ENCODE results near the gene IARS1. TPM values are rescaled to one million over a fixed set of nuclear protein-coding genes. Genes with fewer than 3 reads are reported as not detected.

IARS1 gene
- 317 and 355 TPM in 2 replicates for total RNA-seq

DNA sequence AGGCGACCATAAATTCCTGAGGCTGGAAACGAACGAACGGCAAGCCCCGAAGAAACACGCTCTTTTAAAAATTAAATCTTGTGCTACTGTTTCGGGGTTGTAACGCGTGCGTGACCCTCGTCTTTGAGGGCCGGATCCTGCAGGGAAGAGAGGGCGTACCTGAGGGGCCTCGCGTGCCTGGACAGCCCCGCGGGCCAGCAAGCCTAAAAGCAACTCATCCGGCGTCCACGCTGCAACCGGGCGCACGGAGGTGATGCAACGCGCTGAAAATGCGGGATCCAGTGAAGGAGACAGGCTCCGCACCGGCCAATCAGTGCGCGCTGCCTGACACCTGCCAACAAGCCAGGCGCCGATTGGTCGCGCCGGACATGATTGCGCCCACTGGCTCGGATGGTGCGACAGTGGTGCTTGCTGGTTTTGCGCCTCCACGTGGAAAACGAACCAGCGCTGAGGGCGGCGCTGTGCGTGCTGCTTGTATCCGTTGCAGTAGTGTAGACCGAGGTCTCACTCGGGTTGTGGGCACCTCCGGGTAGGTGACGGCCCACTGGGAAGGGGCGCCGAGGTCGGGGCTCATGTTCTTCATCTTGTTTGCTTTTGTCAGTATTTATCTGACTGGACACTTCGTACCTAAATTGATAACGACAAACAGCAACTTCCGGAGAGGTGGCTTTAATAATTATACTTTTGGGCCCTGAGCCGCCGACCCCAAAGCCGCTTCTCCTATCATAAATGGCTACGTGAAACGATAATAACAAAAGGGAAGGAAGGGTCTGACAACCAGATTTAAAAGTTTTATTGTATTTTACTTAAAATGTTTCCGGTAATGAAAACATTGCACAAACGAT is at the start of gene IARS1:
Gene IARS1, minus strand, starts transcription at position 246 of the 845 bp plus-strand sequence. CDS start 4,278 bp downstream, outside the sequence.

DNA sequence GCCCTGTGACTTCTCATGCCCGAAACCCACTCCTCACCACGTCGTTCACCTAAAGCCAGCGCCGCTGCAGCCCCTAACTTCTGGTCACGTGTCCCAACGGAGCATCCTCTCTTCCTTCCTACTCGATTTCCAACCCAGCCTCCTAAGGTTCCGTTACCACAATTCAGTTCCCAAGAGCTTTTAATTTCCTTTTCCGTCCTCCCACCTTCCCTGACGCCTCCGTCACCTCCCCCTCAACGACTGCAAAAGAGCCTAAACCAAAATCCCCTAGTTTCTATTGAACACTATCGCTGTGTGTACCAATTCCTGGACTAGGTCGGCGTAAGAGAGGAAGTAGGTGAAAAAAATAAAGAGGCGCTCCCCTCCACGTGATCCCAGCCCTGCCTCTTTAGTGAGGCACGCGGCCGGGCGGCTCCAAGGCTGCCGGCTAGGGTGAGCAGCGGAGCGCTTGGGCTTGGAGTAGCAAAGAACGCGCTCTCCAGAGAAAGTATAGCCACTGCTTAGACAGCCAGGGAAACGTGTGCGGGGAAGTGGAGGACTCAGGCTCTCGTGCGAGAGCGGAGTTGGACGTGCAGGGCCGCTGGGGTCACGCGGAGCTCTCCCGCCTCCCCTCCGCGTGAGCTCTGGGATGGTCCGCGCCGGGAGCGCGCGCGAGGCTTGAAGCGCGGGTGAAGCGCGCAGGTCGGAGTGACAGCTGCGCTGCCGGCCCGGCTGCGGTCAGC is 31.9 kb upstream of the IARS1 start, which contains the start of the genes CENPP and NOL8:
Gene CENPP, plus strand, starts transcription at position 685 of the 722 bp plus-strand sequence.
Gene NOL8, minus strand, starts transcription at position 82 of the 722 bp plus-strand sequence. CDS start 1,189 bp downstream, outside the sequence.

Other genes with a start within 250 kb of the IARS1 start
- 85.7 and 114 TPM in 2 replicates for gene SPTLC1, start 178.3 kb downstream of the IARS1 start, total RNA-seq
- 22.7 and 31.1 TPM in 2 replicates for gene NOL8, start 31.7 kb upstream of the IARS1 start, total RNA-seq
- 4.0 and 4.7 TPM in 2 replicates for gene CENPP, start 32.3 kb upstream of the IARS1 start, total RNA-seq
- 12.8 and 24.7 TPM in 2 replicates for gene OGN, start 110.9 kb upstream of the IARS1 start, total RNA-seq
- 1.2 and 2.2 TPM in 2 replicates for gene OMD, start 130.8 kb upstream of the IARS1 start, total RNA-seq
- 9.2 and 9.6 TPM in 2 replicates for gene ASPN, start 188.8 kb upstream of the IARS1 start, total RNA-seq
- 7.0 and 30.7 TPM in 2 replicates for gene ECM2, start 242.3 kb upstream of the IARS1 start, total RNA-seq